ENCODE data around the gene CDK3.

GRCh38 chr17:76013377-76013932, 12.8 kb downstream of the CDK3 start:
- TF ChIP-seq CTCF (IDR thresholded peaks at IDR 0.05) (no peak), EZH2 (IDR thresholded peaks at IDR 0.05; ENCODE audit: borderline replicate concordance, insufficient read depth, low read depth, low read length, poor library complexity, severe bottlenecking) (no peak)
